Measurements from ENCODE around the gene UGT2A3. TPM values are rescaled to one million over a fixed set of nuclear protein-coding genes. Genes with fewer than 3 reads are reported as not detected.

The UGT2A3 gene
- total and polyA plus RNA-seq, 4 donors: 0.18 TPM; not detected in 3

GRCh38 chr4:68896749-68897148 is 54.9 kb downstream of the UGT2A3 start:
- no peak overlapping the region for H3K27ac ChIP-seq (ENCODE audit: low read depth in 1 of 2, low read length in 1 of 2)
- H3K9ac ChIP-seq (ENCODE audit: insufficient read depth in 1 of 2, low read length in 2 of 2): no peak overlapping the region
- no peaks in the 10 kb centered on the region for H3K27me3 ChIP-seq (ENCODE audit: control insufficient read depth in 3 of 3, insufficient read depth in 3 of 3, low read length in 2 of 3)
- no peak for DNase-seq
- no peak for ATAC-seq (ENCODE audit: insufficient read depth, low FRiP score)
- TF ChIP-seq CTCF (IDR thresholded peaks at IDR 0.05; ENCODE audit: control extremely low read depth, extremely low read depth): no peak
- no peaks in the 10 kb centered on the region for H3K36me3 ChIP-seq (ENCODE audit: control insufficient read depth in 4 of 4, insufficient read depth in 4 of 4, low read length in 4 of 4)
- WGBS, 2 donors: 58 to 78% methylated on average over 1 of the region's 1 CpG
- H3K4me3 ChIP-seq: no peak overlapping the region
- no peaks in the 10 kb centered on the region for H3K4me1 ChIP-seq (ENCODE audit: control insufficient read depth in 5 of 5, insufficient read depth in 5 of 5, low read length in 5 of 5)
- H3K9me3 ChIP-seq (ENCODE audit: control insufficient read depth in 4 of 4, insufficient read depth in 3 of 4, low read length in 3 of 4): no peaks in the 10 kb centered on the region

GRCh38 chr4:68895561-68896198 is 55.9 kb downstream of the UGT2A3 start:
- no peak for TF ChIP-seq CTCF (IDR thresholded peaks at IDR 0.05; ENCODE audit: control extremely low read depth, extremely low read depth)
- Histone ChIP-seq H3K4me3 (no peak overlapping the region), H3K4me1 (ENCODE audit: control insufficient read depth in 5 of 5, insufficient read depth in 5 of 5, low read length in 5 of 5) (no peaks in the 10 kb centered on the region), H3K27ac (ENCODE audit: low read depth in 1 of 2, low read length in 1 of 2) (no peak overlapping the region), H3K36me3 (ENCODE audit: control insufficient read depth in 4 of 4, insufficient read depth in 4 of 4, low read length in 4 of 4) (no peaks in the 10 kb centered on the region), H3K27me3 (ENCODE audit: control insufficient read depth in 3 of 3, insufficient read depth in 3 of 3, low read length in 2 of 3) (no peaks in the 10 kb centered on the region), H3K9ac (ENCODE audit: insufficient read depth in 1 of 2, low read length in 2 of 2) (no peak overlapping the region), H3K9me3 (ENCODE audit: control insufficient read depth in 4 of 4, insufficient read depth in 3 of 4, low read length in 3 of 4) (no peaks in the 10 kb centered on the region)
- WGBS, 2 donors: 55 to 68% methylated on average over 5 of the region's 5 CpGs
- ATAC-seq (ENCODE audit: insufficient read depth, low FRiP score): no peak
- DNase-seq: no peak

- H3K9me3 ChIP-seq (ENCODE audit: control insufficient read depth in 4 of 4, insufficient read depth in 3 of 4, low read length in 3 of 4): no peaks in the 10 kb centered on the region
- WGBS, 2 donors: 79 to 80% methylated on average over 1 of the region's 1 CpG
- DNase-seq (no peak), ATAC-seq (ENCODE audit: insufficient read depth, low FRiP score) (no peak)
- no peak overlapping the region for H3K9ac ChIP-seq (ENCODE audit: insufficient read depth in 1 of 2, low read length in 2 of 2)
- H3K4me1 ChIP-seq (ENCODE audit: control insufficient read depth in 5 of 5, insufficient read depth in 5 of 5, low read length in 5 of 5): no peaks in the 10 kb centered on the region
- no peak for TF ChIP-seq CTCF (IDR thresholded peaks at IDR 0.05; ENCODE audit: control extremely low read depth, extremely low read depth)
- no peak overlapping the region for H3K4me3 ChIP-seq
- no peaks in the 10 kb centered on the region for H3K27me3 ChIP-seq (ENCODE audit: control insufficient read depth in 3 of 3, insufficient read depth in 3 of 3, low read length in 2 of 3)
- H3K36me3 ChIP-seq (ENCODE audit: control insufficient read depth in 4 of 4, insufficient read depth in 4 of 4, low read length in 4 of 4): no peaks in the 10 kb centered on the region
- no peak overlapping the region for H3K27ac ChIP-seq (ENCODE audit: low read depth in 1 of 2, low read length in 1 of 2)
Observed at GRCh38 chr4:68892861-68893260, 58.7 kb downstream of the UGT2A3 start.

- Histone ChIP-seq H3K9me3 (ENCODE audit: control insufficient read depth in 4 of 4, insufficient read depth in 3 of 4, low read length in 3 of 4) (no peaks in the 10 kb centered on the region), H3K27ac (ENCODE audit: low read depth in 1 of 2, low read length in 1 of 2) (no peak overlapping the region), H3K4me3 (no peak overlapping the region), H3K4me1 (ENCODE audit: control insufficient read depth in 5 of 5, insufficient read depth in 5 of 5, low read length in 5 of 5) (no peaks in the 10 kb centered on the region), H3K9ac (ENCODE audit: insufficient read depth in 1 of 2, low read length in 2 of 2) (no peak overlapping the region), H3K27me3 (ENCODE audit: control insufficient read depth in 3 of 3, insufficient read depth in 3 of 3, low read length in 2 of 3) (no peaks in the 10 kb centered on the region), H3K36me3 (ENCODE audit: control insufficient read depth in 4 of 4, insufficient read depth in 4 of 4, low read length in 4 of 4) (no peaks in the 10 kb centered on the region)
- TF ChIP-seq CTCF (IDR thresholded peaks at IDR 0.05; ENCODE audit: control extremely low read depth, extremely low read depth): no peak
- DNase-seq (no peak), ATAC-seq (ENCODE audit: insufficient read depth, low FRiP score) (no peak)
- WGBS, 2 donors: 93 to 94% methylated on average over 3 of the region's 3 CpGs
Observed at GRCh38 chr4:68891678-68892077, 59.9 kb downstream of the UGT2A3 start.

Measured in lung (tissue), 12 donors.